Parathyroid adenoma (tissue), 2 donors: ENCODE results near the gene DAZAP1.

Source experiments
- H2AFZ ChIP-seq: fragments of 300-600 bp; sonication (generic); one replicate; pipeline ENCODE4 v1.7.0; 2017; ENCODE audit warnings: antibody characterized with exemption, mild to moderate bottlenecking
- H3K27ac ChIP-seq: fragments of 300-600 bp; sonication (generic); one replicate; pipeline ENCODE4 v1.7.0; 2017
- H3K27me3 ChIP-seq: fragments of 300-600 bp; sonication (generic); one replicate; pipeline ENCODE4 v1.7.0; 2017; ENCODE audit warnings: low read length; ENCODE audit not compliant: control insufficient read depth, insufficient read depth
- H3K36me3 ChIP-seq: fragments of 300-600 bp; sonication (generic); one replicate; pipeline ENCODE4 v1.7.0; 2017; ENCODE audit warnings: low read length; ENCODE audit not compliant: control insufficient read depth, insufficient read depth
- H3K4me1 ChIP-seq: fragments of 300-600 bp; sonication (generic); one replicate; pipeline ENCODE4 v1.7.0; 2017; ENCODE audit warnings: control low read depth
- H3K4me2 ChIP-seq: fragments of 300-600 bp; sonication (generic); one replicate; pipeline ENCODE4 v1.7.0; 2017; ENCODE audit warnings: low read length
- H3K4me3 ChIP-seq: fragments of 300-600 bp; sonication (generic); one replicate; pipeline ENCODE4 v1.7.0; 2017; ENCODE audit warnings: low read depth, low read length
- H3K79me2 ChIP-seq: fragments of 300-600 bp; sonication (generic); one replicate; pipeline ENCODE4 v1.7.0; 2017; ENCODE audit warnings: control low read depth
- H3K9ac ChIP-seq: fragments of 300-600 bp; sonication (generic); one replicate; pipeline ENCODE4 v1.7.0; 2017; ENCODE audit warnings: mild to moderate bottlenecking
- H3K9me3 ChIP-seq: fragments of 300-600 bp; sonication (generic); one replicate; pipeline ENCODE4 v1.7.0; 2017; ENCODE audit warnings: low read length; ENCODE audit not compliant: control insufficient read depth
- TF ChIP-seq, protein P1 (sequence below): fragments of 300-600 bp; sonication (generic); IDR thresholded peaks from one replicate; pipeline ENCODE4 v1.7.0; 2017; ENCODE audit warnings: antibody characterized with exemption, mild to moderate bottlenecking
- donor health status: primary hyperparathyroidism.

Gene DAZAP1

DNA sequence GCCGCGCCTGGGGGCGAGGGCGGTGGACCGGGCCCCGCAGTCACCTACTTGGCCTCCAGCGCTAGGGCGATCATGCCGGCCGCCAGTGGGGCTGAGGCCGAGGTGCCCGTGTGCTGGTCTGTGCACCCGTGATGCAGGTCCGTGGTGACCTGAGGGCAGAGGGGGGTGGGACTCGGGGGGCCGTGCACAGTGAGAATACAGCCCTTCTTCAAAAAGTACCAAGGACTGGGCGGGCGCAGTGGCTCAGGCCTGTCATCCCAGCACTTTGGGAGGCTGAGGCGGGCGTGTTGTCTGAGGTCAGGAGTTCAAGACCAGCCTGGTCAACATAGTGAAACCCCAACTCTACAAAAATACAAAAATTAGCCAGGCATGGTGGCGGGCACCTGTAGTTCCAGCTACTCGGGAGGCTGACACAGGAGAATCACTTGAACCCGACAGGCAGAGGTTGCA is 76.6 kb downstream of the DAZAP1 start:
- no peaks in the 10 kb centered on the region for H3K27me3 ChIP-seq
- H3K9ac ChIP-seq, result no peak overlapping the region
- H2AFZ ChIP-seq, result no peak overlapping the region
- H3K27ac ChIP-seq, result no peak overlapping the region
- H3K4me1 ChIP-seq, result peaks cover 2% of the 10 kb centered on the region
- no peaks in the 10 kb centered on the region for H3K36me3 ChIP-seq
- TF ChIP-seq, protein P1, sequence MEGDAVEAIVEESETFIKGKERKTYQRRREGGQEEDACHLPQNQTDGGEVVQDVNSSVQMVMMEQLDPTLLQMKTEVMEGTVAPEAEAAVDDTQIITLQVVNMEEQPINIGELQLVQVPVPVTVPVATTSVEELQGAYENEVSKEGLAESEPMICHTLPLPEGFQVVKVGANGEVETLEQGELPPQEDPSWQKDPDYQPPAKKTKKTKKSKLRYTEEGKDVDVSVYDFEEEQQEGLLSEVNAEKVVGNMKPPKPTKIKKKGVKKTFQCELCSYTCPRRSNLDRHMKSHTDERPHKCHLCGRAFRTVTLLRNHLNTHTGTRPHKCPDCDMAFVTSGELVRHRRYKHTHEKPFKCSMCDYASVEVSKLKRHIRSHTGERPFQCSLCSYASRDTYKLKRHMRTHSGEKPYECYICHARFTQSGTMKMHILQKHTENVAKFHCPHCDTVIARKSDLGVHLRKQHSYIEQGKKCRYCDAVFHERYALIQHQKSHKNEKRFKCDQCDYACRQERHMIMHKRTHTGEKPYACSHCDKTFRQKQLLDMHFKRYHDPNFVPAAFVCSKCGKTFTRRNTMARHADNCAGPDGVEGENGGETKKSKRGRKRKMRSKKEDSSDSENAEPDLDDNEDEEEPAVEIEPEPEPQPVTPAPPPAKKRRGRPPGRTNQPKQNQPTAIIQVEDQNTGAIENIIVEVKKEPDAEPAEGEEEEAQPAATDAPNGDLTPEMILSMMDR, result no peak
- H3K4me3 ChIP-seq, result no peak overlapping the region
- no peaks in the 10 kb centered on the region for H3K79me2 ChIP-seq
- no peak overlapping the region for H3K4me2 ChIP-seq
- no peaks in the 10 kb centered on the region for H3K9me3 ChIP-seq
